NCI-H460 (cell line): ENCODE results near the gene GIMAP6. TPM values are rescaled to one million over a fixed set of nuclear protein-coding genes. Genes with fewer than 3 reads are reported as not detected.
"Not testable (repeated sequence)": the region's sequence is repeated elsewhere in the genome, so short reads cannot be mapped to it uniquely, and the experiment has no call there.

Experiments used
- DNase-seq: peaks from one replicate; pipeline ENCODE4 v3.0.0-alpha.2; 2016; ENCODE audit warnings: low read depth; ENCODE audit errors: extremely low read depth
- total RNA-seq: library from RNA; depleted of rRNA; stranded (reverse); fragments of >200 nt; shearing (Covaris generic); gene quantifications from 2 replicates; pipeline ENCODE4 v1.2.3, GENCODE V29; 2014

Gene GIMAP6
- total RNA-seq, 1 experiment from 2014 or later: not detected

GRCh38 chr7:150648353-150649079 lies 16.3 kb upstream of the GIMAP6 start:
- DNase-seq: no peak

- no peak for DNase-seq
Measured at GRCh38 chr7:150645259-150646020, 13.3 kb upstream of the GIMAP6 start.

- DNase-seq: no peak
Measured at GRCh38 chr7:150642926-150643325, 10.7 kb upstream of the GIMAP6 start.

- DNase-seq: no peak
Measured at GRCh38 chr7:150641854-150642253, 9.7 kb upstream of the GIMAP6 start.

- no peak for DNase-seq
Measured at GRCh38 chr7:150633926-150634325, 1.7 kb upstream of the GIMAP6 start.

- no peak for DNase-seq
Measured at GRCh38 chr7:150631084-150631826, 930 bp downstream of the GIMAP6 start.

- no peak for DNase-seq
Measured at GRCh38 chr7:150629347-150629746, 2.8 kb downstream of the GIMAP6 start.

GRCh38 chr7:150627959-150628358 lies 4.2 kb downstream of the GIMAP6 start:
- DNase-seq: no peak

GRCh38 chr7:150626696-150627095 lies 5.5 kb downstream of the GIMAP6 start:
- DNase-seq: no peak

- no peak for DNase-seq
Measured at GRCh38 chr7:150621376-150621775, 10.8 kb downstream of the GIMAP6 start.

GRCh38 chr7:150620617-150621371 lies 11.4 kb downstream of the GIMAP6 start:
- DNase-seq: no peak

- no peak for DNase-seq
Measured at GRCh38 chr7:150620061-150620460, 12.1 kb downstream of the GIMAP6 start.

GRCh38 chr7:150615221-150615755 lies 16.9 kb downstream of the GIMAP6 start:
- DNase-seq: not testable (repeated sequence)

GRCh38 chr7:150614426-150614825 lies 17.8 kb downstream of the GIMAP6 start:
- not testable (repeated sequence) for DNase-seq

GRCh38 chr7:150613880-150614279 lies 18.3 kb downstream of the GIMAP6 start:
- no peak for DNase-seq

GRCh38 chr7:150612925-150613324 lies 19.3 kb downstream of the GIMAP6 start:
- DNase-seq: no peak

- no peak for DNase-seq
Measured at GRCh38 chr7:150610233-150610632, 22.0 kb downstream of the GIMAP6 start.

GRCh38 chr7:150603600-150603999 lies 28.6 kb downstream of the GIMAP6 start:
- DNase-seq: not testable (repeated sequence)

- DNase-seq: no peak
Measured at GRCh38 chr7:150595361-150595760, 36.8 kb downstream of the GIMAP6 start.

- DNase-seq: no peak
Measured at GRCh38 chr7:150594805-150595204, 37.4 kb downstream of the GIMAP6 start.
